ENCODE results near the gene CCKAR. TPM values are rescaled to one million over a fixed set of nuclear protein-coding genes. Genes with fewer than 3 reads are reported as not detected.

CCKAR gene
- total RNA-seq, 3 donors from 2014 or later = 0.44 TPM; not detected in 2

GRCh38 chr4:26478330-26478729, 12.0 kb downstream of the CCKAR start:
- no peak for ATAC-seq
- intact Hi-C loops (cut with DNase I, micrococcal nuclease) = no loop called here

GRCh38 chr4:26476545-26476944, 13.7 kb downstream of the CCKAR start:
- Histone ChIP-seq H3K4me3 (no peak overlapping the region), H3K9me3 (no peaks in the 10 kb centered on the region), H3K36me3 (ENCODE audit: low read depth) (no peaks in the 10 kb centered on the region), H3K4me1 (ENCODE audit: low read depth) (no peaks in the 10 kb centered on the region)
- no peak for TF ChIP-seq CTCF (IDR thresholded peaks at IDR 0.05)
- intact Hi-C loops (cut with DNase I, micrococcal nuclease) = no loop called here
- ATAC-seq (no peak), DNase-seq (no peak)

More at GRCh38 chr4:26478330-26478729, 12.0 kb downstream of the CCKAR start:
- no peak for DNase-seq
- no peaks in the 10 kb centered on the region for H3K9me3 ChIP-seq
- H3K4me3 ChIP-seq = no peak overlapping the region
- no peaks in the 10 kb centered on the region for H3K4me1 ChIP-seq (ENCODE audit: low read depth)
- no peaks in the 10 kb centered on the region for H3K36me3 ChIP-seq (ENCODE audit: low read depth)
- no peak for TF ChIP-seq CTCF (IDR thresholded peaks at IDR 0.05)

- intact Hi-C loops (cut with DNase I, micrococcal nuclease) = no loop called here
- Histone ChIP-seq H3K4me3 (no peak overlapping the region), H3K4me1 (ENCODE audit: low read depth) (no peaks in the 10 kb centered on the region), H3K36me3 (ENCODE audit: low read depth) (no peaks in the 10 kb centered on the region), H3K9me3 (no peaks in the 10 kb centered on the region)
- no peak for TF ChIP-seq CTCF (IDR thresholded peaks at IDR 0.05)
- DNase-seq (no peak), ATAC-seq (no peak)
These were observed 14.6 kb downstream of the CCKAR start for GRCh38 chr4:26475716-26476115.

DNA sequence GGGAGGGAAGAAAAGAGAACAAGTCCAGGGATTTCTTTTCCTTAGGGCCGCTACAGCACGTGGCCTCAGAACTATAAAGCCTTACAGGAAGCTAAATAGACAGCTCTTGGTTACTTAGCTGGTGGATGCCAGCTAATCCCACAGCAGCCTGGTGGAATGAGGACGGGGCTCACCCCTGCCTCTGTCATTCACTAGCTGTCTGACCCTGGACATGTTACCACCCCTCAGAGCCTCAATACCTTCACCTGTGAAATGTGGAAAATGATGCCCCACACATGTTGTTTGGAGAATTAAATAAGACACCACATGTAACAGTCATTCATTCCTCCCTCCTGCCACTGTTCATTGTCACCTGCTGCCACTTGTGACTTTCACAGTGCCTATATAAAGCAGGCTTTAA, 15.7 kb downstream of the CCKAR start:
- no peak overlapping the region for H3K4me3 ChIP-seq
- H3K36me3 ChIP-seq (ENCODE audit: low read depth) = no peaks in the 10 kb centered on the region
- no peak for DNase-seq
- intact Hi-C loops (cut with DNase I, micrococcal nuclease) = no loop called here
- no peak for ATAC-seq
- H3K4me1 ChIP-seq (ENCODE audit: low read depth) = no peaks in the 10 kb centered on the region
- TF ChIP-seq CTCF (IDR thresholded peaks at IDR 0.05) = no peak
- H3K9me3 ChIP-seq = no peaks in the 10 kb centered on the region

DNA sequence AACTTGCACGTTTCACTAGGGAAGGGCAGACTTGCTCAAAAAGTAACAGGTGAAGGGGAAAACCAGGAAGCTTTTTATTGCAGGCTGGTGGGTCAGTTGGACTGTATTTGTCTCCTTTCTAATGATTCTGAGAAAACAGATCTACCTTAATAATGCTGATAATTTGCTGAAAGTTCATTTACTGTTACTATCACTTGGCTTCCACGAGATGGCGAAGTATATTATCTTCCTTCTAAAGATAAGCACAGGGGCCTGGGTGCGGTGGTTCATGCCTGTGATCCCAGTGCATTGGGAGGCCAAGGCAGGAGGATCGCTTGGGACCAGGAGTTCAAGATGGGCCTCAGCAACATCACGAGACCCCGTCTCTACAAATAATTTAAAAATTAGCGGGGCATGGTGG, 16.4 kb downstream of the CCKAR start:
- no peak for TF ChIP-seq CTCF (IDR thresholded peaks at IDR 0.05)
- no peak for ATAC-seq
- Histone ChIP-seq H3K4me1 (ENCODE audit: low read depth) (no peaks in the 10 kb centered on the region), H3K4me3 (no peak overlapping the region), H3K9me3 (no peaks in the 10 kb centered on the region), H3K36me3 (ENCODE audit: low read depth) (no peaks in the 10 kb centered on the region)
- intact Hi-C loops (cut with DNase I, micrococcal nuclease) = no loop called here
- DNase-seq = no peak

DNA sequence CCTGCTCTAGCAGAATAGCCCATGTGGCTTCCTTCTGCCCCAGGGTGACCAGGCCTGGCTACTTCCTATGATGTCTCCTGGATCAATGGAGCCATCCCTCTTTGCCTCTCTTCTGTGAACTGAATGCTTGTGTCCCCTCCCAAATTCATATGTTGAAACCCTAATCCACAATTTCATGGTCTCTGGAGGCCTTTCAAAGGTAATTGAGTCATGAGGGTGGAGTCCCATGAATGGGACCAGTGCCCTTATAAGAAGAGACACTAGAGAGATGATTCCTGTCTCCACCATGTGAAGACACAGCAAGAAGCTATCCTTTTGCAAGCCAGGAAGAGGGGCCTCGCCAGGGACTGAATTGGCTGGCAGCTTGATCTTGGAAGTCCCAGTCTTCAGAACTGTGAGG, 18.4 kb downstream of the CCKAR start:
- Histone ChIP-seq H3K4me3 (no peak overlapping the region), H3K9me3 (no peaks in the 10 kb centered on the region), H3K36me3 (ENCODE audit: low read depth) (no peaks in the 10 kb centered on the region), H3K4me1 (ENCODE audit: low read depth) (no peaks in the 10 kb centered on the region)
- TF ChIP-seq CTCF (IDR thresholded peaks at IDR 0.05) = no peak
- intact Hi-C loops (cut with DNase I, micrococcal nuclease) = no loop called here
- ATAC-seq = no peak
- DNase-seq = no peak
